Stimulated activated CD4-positive, alpha-beta T cell treated with anti-CD3 and anti-CD28 coated beads, Interleukin-12 subunit alpha, Interleukin-12 subunit beta, amount 100 ng/mL, for 48 hours (primary cell): ENCODE measurements around the gene SPECC1.
"Not testable (repeated sequence)": the region's sequence is repeated elsewhere in the genome, so short reads cannot be mapped to it uniquely, and the experiment has no call there.

Experiments
- DNase-seq, 3 donors: peaks; one replicate each; pipeline ENCODE4 v3.0.0-alpha.2; 2020; ENCODE audit warnings: low read depth in 2 of 3, low spot score in 1 of 3

SPECC1 gene

GRCh38 chr17:20294120-20294519 lies 285.0 kb downstream of the SPECC1 start:
- DNase-seq = no peak

- DNase-seq = no peak
Measured at GRCh38 chr17:20299013-20299412, 289.9 kb downstream of the SPECC1 start.

GRCh38 chr17:20300436-20300934 lies 291.3 kb downstream of the SPECC1 start:
- DNase-seq = no peak

- no peak for DNase-seq
Measured at GRCh38 chr17:20302246-20302917, 293.2 kb downstream of the SPECC1 start.

- no peak for DNase-seq
Measured at GRCh38 chr17:20304961-20305360, 295.8 kb downstream of the SPECC1 start.

GRCh38 chr17:20306924-20307323 lies 297.8 kb downstream of the SPECC1 start:
- DNase-seq = no peak

GRCh38 chr17:20307326-20307910 lies 298.3 kb downstream of the SPECC1 start:
- no peak for DNase-seq

- DNase-seq = no peak
Measured at GRCh38 chr17:20310481-20310880, 301.3 kb downstream of the SPECC1 start.

GRCh38 chr17:20313306-20313705 lies 304.1 kb downstream of the SPECC1 start:
- DNase-seq = no peak

GRCh38 chr17:20313891-20314290 lies 304.7 kb downstream of the SPECC1 start:
- DNase-seq = no peak

GRCh38 chr17:20314834-20315233 lies 305.7 kb downstream of the SPECC1 start:
- DNase-seq = no peak

- no peak for DNase-seq
Measured at GRCh38 chr17:20315311-20315710, 306.2 kb downstream of the SPECC1 start.

- DNase-seq = no peak
Measured at GRCh38 chr17:20315821-20316220, 306.7 kb downstream of the SPECC1 start.

GRCh38 chr17:20320535-20321229 lies 311.5 kb downstream of the SPECC1 start:
- DNase-seq = peak; percentile 64 to 76 (median 65)

- DNase-seq = not testable (repeated sequence)
Measured at GRCh38 chr17:20321357-20321756, 312.2 kb downstream of the SPECC1 start.

GRCh38 chr17:20327739-20328138 lies 318.6 kb downstream of the SPECC1 start:
- not testable (repeated sequence) for DNase-seq

- not testable (repeated sequence) for DNase-seq
Measured at GRCh38 chr17:20351405-20351804, 342.2 kb downstream of the SPECC1 start.

GRCh38 chr17:20352567-20352966 lies 343.4 kb downstream of the SPECC1 start:
- not testable (repeated sequence) for DNase-seq

GRCh38 chr17:20363846-20364245 lies 354.7 kb downstream of the SPECC1 start:
- not testable (repeated sequence) for DNase-seq
